ENCODE measurements around the gene LNX2. TPM values are rescaled to one million over a fixed set of nuclear protein-coding genes. Genes with fewer than 3 reads are reported as not detected.
A peak's percentile ranks its signal among the peaks of the same experiment; 100 is the strongest.

Gene LNX2
- total and polyA plus RNA-seq, 2 donors from 2014 or later = 5.6 to 13.8 TPM

DNA sequence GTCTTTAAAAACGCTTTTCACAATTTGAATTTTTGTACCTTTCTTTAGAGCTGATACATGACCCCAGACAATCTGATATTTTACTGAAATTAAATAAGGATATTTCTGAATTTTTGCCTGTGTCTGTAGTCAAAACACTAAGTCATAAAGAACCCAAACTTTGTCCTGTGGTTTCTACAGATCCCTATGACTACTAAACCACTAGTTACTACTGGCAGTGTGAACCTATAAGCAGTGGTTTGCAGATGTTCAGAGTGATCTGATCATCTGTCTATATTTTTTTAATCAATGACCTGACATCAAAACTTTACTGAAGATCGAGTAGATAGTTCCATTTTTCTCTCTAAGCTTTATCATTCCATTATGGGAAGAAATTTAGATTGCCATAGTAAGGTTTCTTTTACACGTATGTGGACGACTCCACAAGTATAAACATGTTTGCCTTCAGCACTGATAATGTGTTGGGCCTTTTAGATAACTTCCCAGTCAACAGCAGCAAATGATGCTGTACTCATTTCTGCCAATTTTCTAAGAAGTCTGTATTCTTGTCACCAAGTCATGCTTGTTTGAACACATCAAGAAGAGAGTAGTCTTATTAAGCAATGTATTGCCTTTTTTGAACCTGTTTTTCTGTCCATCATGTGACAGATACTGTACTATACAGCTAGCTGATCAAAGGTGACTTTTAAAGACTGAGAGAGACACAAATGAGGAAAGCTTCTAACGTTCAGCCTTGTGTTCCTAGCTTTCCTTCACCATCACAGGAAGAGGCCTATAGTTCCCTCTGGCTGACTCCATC is 23.2 kb upstream of the LNX2 start:
- no peaks in the 10 kb centered on the region for H3K27me3 ChIP-seq (ENCODE audit: control insufficient read depth, insufficient read depth, low read length)
- peaks cover 0 to 9% (median 0%) of the 10 kb centered on the region in 3 donors for H3K4me1 ChIP-seq (ENCODE audit: control insufficient read depth in 2 of 3, insufficient read depth in 2 of 3, low read depth in 1 of 3, low read length in 3 of 3)
- intact Hi-C loops (cut with DNase I) = no loop called here
- TF ChIP-seq, protein P1, sequence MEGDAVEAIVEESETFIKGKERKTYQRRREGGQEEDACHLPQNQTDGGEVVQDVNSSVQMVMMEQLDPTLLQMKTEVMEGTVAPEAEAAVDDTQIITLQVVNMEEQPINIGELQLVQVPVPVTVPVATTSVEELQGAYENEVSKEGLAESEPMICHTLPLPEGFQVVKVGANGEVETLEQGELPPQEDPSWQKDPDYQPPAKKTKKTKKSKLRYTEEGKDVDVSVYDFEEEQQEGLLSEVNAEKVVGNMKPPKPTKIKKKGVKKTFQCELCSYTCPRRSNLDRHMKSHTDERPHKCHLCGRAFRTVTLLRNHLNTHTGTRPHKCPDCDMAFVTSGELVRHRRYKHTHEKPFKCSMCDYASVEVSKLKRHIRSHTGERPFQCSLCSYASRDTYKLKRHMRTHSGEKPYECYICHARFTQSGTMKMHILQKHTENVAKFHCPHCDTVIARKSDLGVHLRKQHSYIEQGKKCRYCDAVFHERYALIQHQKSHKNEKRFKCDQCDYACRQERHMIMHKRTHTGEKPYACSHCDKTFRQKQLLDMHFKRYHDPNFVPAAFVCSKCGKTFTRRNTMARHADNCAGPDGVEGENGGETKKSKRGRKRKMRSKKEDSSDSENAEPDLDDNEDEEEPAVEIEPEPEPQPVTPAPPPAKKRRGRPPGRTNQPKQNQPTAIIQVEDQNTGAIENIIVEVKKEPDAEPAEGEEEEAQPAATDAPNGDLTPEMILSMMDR (IDR thresholded peaks at IDR 0.05; ENCODE audit: borderline replicate concordance, extremely low read depth, insufficient read depth) = no peak
- no peaks in the 10 kb centered on the region for H3K9me3 ChIP-seq (ENCODE audit: control insufficient read depth in 2 of 3, insufficient read depth in 1 of 3, low read length in 3 of 3)
- DNase-seq (no peak), FAIRE-seq (no peak)
- no peak overlapping the region for H3K27ac ChIP-seq (ENCODE audit: low read depth in 2 of 2, low read length in 2 of 2)
- no peak overlapping the region for H3K9ac ChIP-seq (ENCODE audit: low read length in 3 of 3)
- no peak overlapping the region for H3K4me3 ChIP-seq (ENCODE audit: low read length in 3 of 3)
- H3K36me3 ChIP-seq (ENCODE audit: control insufficient read depth in 2 of 3, insufficient read depth in 3 of 3, low read length in 3 of 3) = no peaks in the 10 kb centered on the region

DNA sequence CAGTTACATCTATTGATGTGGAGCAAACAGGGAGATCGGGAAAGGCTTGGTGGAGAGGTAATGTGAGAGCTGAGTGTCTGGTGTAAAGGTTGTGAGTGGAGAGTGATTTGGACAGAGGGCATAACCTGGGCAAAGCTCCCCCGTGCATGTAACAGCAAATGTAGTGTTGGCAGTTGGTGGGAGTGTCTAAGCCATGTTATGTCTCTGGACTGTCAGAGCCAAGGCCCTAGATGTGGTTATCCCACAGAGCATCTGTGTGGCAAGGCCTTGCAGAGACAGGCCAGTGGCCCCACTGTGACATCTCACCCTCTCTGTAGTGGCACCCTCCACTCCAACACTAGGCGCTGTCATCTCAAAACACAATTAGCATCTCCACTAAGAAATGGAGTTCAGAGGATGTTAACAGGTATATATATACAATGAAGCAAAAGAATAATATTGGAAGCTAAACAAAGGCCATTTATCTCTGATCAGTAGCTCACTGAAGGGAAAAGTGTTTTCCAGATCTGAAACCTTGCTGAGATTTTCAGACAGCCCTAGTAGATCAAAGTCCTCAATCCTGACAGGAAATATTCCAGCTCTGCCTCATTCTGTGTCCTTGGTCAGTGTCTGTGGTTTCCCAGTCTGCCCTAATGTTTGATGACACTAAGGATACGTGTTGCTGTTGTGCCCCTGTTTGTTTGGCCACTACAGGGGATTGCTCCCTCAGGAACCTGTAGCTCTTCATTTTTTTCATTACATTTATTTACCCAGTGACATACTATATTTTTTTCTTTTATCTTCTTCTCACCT is 21.6 kb upstream of the LNX2 start:
- H3K9ac ChIP-seq (ENCODE audit: low read length in 3 of 3) = no peak overlapping the region
- no peak for DNase-seq
- no peak overlapping the region for H3K27ac ChIP-seq (ENCODE audit: low read depth in 2 of 2, low read length in 2 of 2)
- no peak for FAIRE-seq
- H3K36me3 ChIP-seq (ENCODE audit: control insufficient read depth in 2 of 3, insufficient read depth in 3 of 3, low read length in 3 of 3) = no peaks in the 10 kb centered on the region
- TF ChIP-seq, protein P1 (IDR thresholded peaks at IDR 0.05; ENCODE audit: borderline replicate concordance, extremely low read depth, insufficient read depth) = no peak
- intact Hi-C loops (cut with DNase I) = no loop called here
- H3K4me1 ChIP-seq (ENCODE audit: control insufficient read depth in 2 of 3, insufficient read depth in 2 of 3, low read depth in 1 of 3, low read length in 3 of 3) = peaks cover 0 to 17% (median 0%) of the 10 kb centered on the region in 3 donors
- H3K4me3 ChIP-seq (ENCODE audit: low read length in 3 of 3) = no peak overlapping the region
- no peaks in the 10 kb centered on the region for H3K27me3 ChIP-seq (ENCODE audit: control insufficient read depth, insufficient read depth, low read length)
- no peaks in the 10 kb centered on the region for H3K9me3 ChIP-seq (ENCODE audit: control insufficient read depth in 2 of 3, insufficient read depth in 1 of 3, low read length in 3 of 3)

GRCh38 chr13:27639186-27639585 is 18.9 kb upstream of the LNX2 start:
- no peaks in the 10 kb centered on the region for H3K36me3 ChIP-seq (ENCODE audit: control insufficient read depth in 2 of 3, insufficient read depth in 3 of 3, low read length in 3 of 3)
- no peaks in the 10 kb centered on the region for H3K9me3 ChIP-seq (ENCODE audit: control insufficient read depth in 2 of 3, insufficient read depth in 1 of 3, low read length in 3 of 3)
- no peak overlapping the region for H3K4me3 ChIP-seq (ENCODE audit: low read length in 3 of 3)
- intact Hi-C loops (cut with DNase I) = no loop called here
- TF ChIP-seq, protein P1 (IDR thresholded peaks at IDR 0.05; ENCODE audit: borderline replicate concordance, extremely low read depth, insufficient read depth) = no peak
- H3K27me3 ChIP-seq (ENCODE audit: control insufficient read depth, insufficient read depth, low read length) = no peaks in the 10 kb centered on the region
- peaks cover 0 to 19% (median 0%) of the 10 kb centered on the region in 3 donors for H3K4me1 ChIP-seq (ENCODE audit: control insufficient read depth in 2 of 3, insufficient read depth in 2 of 3, low read depth in 1 of 3, low read length in 3 of 3)
- no peak overlapping the region for H3K9ac ChIP-seq (ENCODE audit: low read length in 3 of 3)
- no peak for DNase-seq
- peak; percentile 3 for FAIRE-seq
- H3K27ac ChIP-seq (ENCODE audit: low read depth in 2 of 2, low read length in 2 of 2) = no peak overlapping the region

All from kidney (tissue), 14 donors.